ENCODE data around the gene FBXL13. TPM values are rescaled to one million over a fixed set of nuclear protein-coding genes. Genes with fewer than 3 reads are reported as not detected.
"Not testable (repeated sequence)": the region's sequence is repeated elsewhere in the genome, so short reads cannot be mapped to it uniquely, and the experiment has no call there.

The FBXL13 gene
- total RNA-seq, 1 experiment from 2014 or later: 1.5 TPM

DNA sequence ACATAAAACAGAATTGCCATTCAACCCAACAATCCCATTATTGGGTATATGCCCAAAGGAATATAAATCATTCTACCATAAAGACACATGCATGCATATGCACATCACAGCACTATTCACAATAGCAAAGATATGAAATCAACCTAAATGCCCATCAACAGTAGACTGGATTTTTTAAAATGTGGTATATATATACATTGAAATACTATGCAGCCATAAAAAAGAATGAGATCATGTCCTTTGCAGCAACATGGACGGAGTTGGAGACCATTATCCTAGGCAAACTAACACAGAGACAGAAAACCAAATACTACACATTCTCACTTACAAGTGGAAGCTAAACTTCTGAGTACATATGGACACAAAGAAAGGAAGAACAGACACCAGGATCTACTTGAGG is 51.0 kb downstream of the FBXL13 start:
- DNase-seq (ENCODE audit: low spot score): not testable (repeated sequence)

DNA sequence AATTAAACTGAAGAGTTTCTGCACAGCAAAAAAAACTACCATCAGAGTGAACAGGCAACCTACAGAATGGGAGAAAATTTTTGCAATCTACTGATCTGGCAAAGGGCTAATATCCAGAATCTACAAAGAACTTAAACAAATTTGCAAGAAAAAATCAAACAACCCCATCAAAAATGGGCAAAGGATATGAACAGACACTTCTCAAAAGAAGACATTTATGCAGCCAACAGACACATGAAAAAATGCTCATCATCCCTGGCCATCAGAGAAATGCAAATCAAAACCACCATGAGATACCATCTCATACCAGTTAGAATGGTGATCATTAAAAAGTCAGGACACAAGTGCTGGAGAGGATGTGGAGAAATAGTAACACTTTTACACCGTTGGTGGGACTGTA is 53.1 kb downstream of the FBXL13 start:
- not testable (repeated sequence) for DNase-seq (ENCODE audit: low spot score)

GRCh38 chr7:103020876-103021275 is 53.7 kb downstream of the FBXL13 start:
- DNase-seq (ENCODE audit: low spot score): not testable (repeated sequence)

DNA sequence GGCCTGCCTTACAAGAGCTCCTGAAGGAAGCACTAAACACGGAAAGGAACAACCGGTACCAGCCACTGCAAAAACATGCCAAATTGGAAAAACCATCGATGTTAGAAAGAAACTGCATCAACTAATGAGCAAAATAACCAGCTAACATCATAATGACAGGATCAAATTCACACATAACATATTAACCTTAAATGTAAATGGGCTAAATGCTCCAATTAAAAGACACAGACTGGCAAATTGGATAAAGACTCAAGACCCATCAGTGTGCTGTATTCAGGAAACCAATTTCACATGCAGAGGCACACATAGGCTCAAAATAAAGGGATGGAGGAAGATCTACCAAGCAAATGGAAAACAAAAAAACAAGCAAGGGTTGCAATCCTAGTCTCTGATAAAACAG is 56.3 kb downstream of the FBXL13 start:
- not testable (repeated sequence) for DNase-seq (ENCODE audit: low spot score)

DNA sequence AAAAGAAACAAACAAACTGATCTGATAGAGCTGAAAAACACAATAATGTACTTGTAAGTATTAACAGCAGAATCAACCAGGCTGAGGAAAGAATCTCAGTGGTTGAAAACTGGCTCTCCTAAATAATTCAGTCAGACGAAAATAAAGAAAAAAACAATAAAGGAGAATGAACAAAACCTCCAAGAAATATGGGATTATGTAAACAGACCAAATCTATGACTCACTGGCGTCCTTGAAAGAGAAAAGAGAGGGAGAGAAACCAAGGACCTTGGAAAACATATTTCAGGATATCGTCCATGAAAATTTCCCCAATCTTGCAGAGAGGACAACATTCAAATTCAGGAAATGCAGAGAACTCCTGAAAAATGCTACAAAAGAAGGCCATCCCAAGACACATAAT is 62.9 kb downstream of the FBXL13 start:
- no peak for DNase-seq (ENCODE audit: low spot score)

- no peak for DNase-seq (ENCODE audit: low spot score)
These were observed 64.4 kb downstream of the FBXL13 start for GRCh38 chr7:103010211-103010610.

DNA sequence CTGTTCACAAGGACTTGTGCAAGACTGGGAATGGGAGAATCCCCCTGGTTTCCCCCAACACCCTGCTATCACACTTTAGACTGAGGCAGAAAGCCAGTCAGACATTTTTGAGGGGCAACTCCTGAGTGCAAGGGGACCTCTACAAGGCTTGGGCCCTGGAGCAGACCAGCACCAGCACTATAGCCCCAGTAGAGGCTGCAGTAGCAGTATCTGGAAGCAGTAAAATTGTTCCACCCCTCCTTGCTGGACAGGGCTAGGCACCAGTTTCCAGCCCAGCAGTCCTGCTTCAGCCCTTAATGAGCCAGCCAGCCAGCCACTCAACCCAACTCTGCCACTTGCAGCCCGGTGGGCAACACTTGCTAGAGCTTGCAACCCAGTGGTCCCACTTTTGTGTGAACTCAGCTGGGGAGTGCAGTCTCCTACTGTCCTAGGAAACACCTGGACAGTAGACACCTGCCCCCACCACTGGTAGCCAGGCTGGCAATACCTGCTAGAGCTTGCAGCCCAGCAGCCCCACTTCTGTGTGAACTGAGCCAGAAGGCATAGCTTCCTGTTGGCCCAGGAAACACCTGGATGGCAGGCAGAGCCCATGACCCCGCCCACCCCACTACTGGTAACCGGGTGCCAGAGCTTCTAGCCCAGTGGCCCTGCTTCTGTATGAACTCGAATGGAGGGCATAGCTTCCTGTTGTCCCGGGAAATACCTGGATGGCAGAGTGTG is 65.0 kb downstream of the FBXL13 start:
- no peak for DNase-seq (ENCODE audit: low spot score)

- DNase-seq (ENCODE audit: low spot score): no peak
These were observed 71.6 kb downstream of the FBXL13 start for GRCh38 chr7:103003004-103003403.

GRCh38 chr7:103001210-103001609 is 73.4 kb downstream of the FBXL13 start:
- DNase-seq (ENCODE audit: low spot score): no peak

GRCh38 chr7:102996957-102997356 is 77.6 kb downstream of the FBXL13 start:
- no peak for DNase-seq (ENCODE audit: low spot score)

DNA sequence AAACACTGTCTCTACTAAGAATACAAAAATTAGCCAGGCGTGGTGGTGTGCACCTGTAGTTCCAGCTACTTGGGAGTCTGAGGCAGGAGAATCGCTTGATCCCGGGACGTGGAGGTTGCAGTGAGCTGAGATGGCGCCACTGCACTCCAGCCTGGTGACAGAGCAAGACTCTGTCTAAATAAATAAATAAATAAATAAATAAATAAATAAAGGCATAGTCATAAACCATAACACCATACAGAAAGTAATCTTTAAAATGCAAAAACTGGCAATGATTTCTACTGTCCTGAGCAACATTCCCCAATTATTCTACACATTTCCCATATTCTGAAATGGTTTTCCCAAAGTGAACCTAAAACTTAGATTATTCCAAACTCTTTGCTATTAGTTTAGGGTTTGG is 79.0 kb downstream of the FBXL13 start:
- not testable (repeated sequence) for DNase-seq (ENCODE audit: low spot score)

DNA sequence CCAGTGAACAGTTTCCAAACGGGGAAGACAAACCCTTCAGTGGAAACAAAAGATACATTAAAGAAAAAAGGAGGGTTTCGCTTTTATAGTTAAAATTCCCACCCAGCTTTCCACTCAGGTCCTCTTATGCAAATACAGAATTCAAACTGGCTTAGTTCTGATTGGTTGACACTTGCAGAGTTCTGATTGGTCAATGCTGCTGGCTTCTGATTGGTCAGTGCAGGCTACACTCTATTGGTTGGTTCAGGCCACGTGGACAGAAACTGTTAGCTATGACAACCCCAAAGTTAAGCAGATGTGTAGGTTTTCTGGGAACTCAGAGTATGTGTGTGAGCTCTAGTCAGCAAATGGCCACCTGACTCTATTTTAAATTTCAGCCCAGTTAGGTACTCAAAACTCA is 80.0 kb downstream of the FBXL13 start:
- peak; percentile 19 for DNase-seq (ENCODE audit: low spot score)

DNA sequence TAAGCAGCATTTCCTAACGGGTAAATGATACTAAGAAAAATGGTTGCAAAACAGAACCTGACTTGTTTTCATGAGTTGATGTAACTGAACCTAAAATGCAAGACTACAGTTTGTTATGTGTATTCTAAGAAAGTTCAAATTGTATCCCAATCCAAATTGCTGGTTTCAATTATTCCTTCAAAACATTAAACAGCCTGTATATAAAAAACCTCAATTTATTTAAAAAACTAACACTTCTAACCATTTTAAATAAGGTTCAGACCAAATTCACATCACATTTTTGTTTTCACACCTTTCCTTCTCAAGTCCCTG is 80.9 kb downstream of the FBXL13 start:
- no peak for DNase-seq (ENCODE audit: low spot score)

- peak; percentile 87 for DNase-seq (ENCODE audit: low spot score)
These were observed 81.5 kb downstream of the FBXL13 start for GRCh38 chr7:102992938-102993717.

DNA sequence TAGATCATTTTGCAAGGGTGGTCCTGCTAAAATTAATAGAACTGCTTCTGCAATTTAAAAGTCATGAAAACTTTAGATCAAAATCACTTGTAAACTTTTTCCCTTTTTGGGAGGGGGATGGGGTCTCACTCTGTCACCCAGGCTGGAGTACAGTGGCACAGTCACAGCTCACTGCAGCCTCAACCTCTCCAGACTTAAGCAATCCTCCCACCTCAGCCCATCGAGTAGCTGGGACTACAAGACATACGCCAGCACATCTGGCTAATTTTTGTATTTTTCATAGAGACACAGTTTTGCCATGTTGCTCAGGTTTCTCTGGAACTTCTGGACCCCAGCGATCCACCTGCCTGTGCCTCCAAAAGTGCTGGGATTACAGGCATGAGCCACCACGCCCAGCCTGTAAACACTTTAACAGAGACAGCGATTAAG is 82.1 kb downstream of the FBXL13 start:
- DNase-seq (ENCODE audit: low spot score): no peak

DNA sequence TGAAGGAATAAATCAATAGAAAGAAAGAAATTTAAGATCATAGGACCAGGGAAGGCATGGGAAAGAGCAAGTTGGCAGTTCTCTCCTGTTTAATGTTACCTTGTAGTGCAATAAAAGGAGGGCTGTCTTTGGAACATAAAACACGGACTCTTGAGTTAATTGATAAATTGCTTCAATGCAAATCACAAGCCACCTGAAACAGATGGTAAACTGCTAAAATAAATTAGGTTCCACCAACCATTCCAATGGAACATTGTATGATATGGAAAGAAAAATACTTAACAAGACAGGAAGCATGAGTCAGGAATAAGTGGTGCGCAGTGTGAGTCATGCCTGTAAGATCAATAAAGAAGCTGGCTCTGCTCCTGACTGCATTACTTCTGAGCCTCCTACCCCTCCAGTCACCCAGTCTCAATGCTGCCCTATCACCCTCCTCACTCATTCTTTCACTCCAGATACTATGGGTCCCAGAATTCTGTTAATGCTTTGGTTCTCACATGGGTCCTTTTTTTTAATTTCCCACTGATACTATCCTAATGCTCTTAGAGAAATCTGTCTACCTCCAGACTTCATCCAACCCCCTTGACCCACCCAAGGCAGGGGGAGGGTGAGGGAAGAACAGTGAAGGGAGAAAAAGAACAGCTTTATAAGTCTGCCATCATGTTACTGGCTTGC is 82.9 kb downstream of the FBXL13 start:
- DNase-seq (ENCODE audit: low spot score): peak; percentile 98

- no peak for DNase-seq (ENCODE audit: low spot score)
These were observed 83.5 kb downstream of the FBXL13 start for GRCh38 chr7:102991077-102991539.

- DNase-seq (ENCODE audit: low spot score): no peak
These were observed 84.0 kb downstream of the FBXL13 start for GRCh38 chr7:102990642-102991041.

DNA sequence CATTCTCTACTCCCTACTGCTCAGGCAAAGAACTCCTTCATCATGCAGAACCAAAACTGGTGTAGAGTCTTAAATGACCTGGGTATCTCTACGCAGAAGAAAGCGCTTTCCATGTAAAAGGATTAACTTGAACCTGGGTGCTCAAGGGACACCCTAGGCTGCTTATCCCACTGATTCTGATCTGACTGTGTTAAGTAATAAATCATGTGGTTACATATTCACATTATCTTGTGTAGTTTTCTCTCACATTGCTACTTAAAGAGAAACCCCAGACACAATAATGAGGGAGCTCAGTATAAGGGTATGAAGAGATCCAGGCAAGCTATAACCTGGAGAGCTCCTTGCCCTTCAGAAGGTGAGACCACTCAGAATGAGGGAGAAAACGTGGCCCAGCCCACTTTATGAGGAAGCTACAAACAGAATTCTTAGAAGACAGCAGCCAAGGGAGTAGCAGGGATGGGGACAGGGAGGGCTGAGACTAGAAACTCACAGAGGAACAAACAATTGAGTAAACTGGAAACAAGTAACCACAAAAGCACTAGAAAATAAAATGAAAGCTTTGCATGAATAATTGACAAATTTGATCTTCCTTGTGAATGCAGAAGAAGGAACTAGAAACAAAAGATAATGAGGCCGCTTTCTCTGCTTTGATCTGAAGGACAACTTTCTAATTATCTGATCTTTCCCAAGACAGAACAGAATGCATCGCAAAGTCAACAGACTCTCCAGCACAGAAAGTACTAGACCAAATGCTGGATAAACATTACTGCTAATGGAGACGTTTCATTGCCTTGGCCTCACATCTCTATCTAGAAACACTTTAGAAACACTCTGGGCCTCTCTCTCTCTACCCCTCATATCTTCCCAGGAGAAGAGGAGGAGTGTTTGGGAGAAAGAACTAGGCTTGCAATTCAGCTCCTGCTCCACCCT is 85.7 kb downstream of the FBXL13 start:
- DNase-seq (ENCODE audit: low spot score): no peak

- DNase-seq (ENCODE audit: low spot score): no peak
These were observed 86.5 kb downstream of the FBXL13 start for GRCh38 chr7:102988088-102988487.

GRCh38 chr7:102985176-102985783 is 89.3 kb downstream of the FBXL13 start:
- DNase-seq (ENCODE audit: low spot score): no peak

Data from A172 (cell line).